22Rv1 (cell line): Measurements from ENCODE around the gene EIF4E1B.

Source experiments
- CTCF ChIP-seq: fragments of 450-650 bp; IDR thresholded peaks from 2 replicates; pipeline ENCODE4 v1.5.1; 2017; ENCODE audit warnings: mild to moderate bottlenecking
- ZFX ChIP-seq: fragments of 450-650 bp; IDR thresholded peaks from 2 replicates; pipeline ENCODE4 v1.6.1; 2017; ENCODE audit warnings: antibody characterized with exemption, borderline replicate concordance

GRCh38 chr5:176656467-176656990 lies 26.1 kb downstream of the EIF4E1B start:
- TF ChIP-seq CTCF (no peak), ZFX (no peak)
